Fibroblast of pulmonary artery (primary cell): ENCODE results near the gene MARCHF10.
"Not testable (repeated sequence)": the region's sequence is repeated elsewhere in the genome, so short reads cannot be mapped to it uniquely, and the experiment has no call there.

Experiments used
- DNase-seq: peaks from one replicate; pipeline ENCODE4 v3.0.0-alpha.2; 2010; ENCODE audit warnings: low read depth
- H3K4me3 ChIP-seq: replicated peaks from 2 replicates; pipeline ENCODE4 v1.5.1; 2011; ENCODE audit warnings: low read depth, mild to moderate bottlenecking, control low read depth, low read length, moderate library complexity
- TF ChIP-seq, protein P1 (sequence below): IDR thresholded peaks from 2 replicates; pipeline ENCODE4 v1.5.1; 2011; ENCODE audit warnings: mild to moderate bottlenecking, control low read depth, low read length, inconsistent platforms; ENCODE audit errors: missing control alignments

MARCHF10 gene

DNA sequence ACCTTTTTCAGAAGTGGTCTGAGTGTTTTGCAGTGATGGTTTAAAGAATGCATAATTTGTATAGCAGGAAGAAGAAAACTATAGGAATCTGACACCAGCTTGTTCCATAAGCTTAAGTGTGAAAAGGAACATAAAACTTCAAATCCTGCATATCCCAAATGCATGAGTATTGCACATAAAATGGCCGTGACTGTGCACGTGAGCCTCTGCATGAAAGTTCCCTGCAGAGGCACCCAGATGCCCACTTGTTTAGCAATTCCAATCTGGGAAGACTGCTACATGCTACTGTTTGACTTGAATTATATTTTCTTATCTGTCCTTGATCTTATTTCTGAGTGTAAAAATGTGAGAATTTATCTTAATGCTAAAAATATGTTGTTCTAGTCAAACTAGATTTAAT, 21.5 kb downstream of the MARCHF10 start:
- H3K4me3 ChIP-seq: no peak overlapping the region
- TF ChIP-seq, protein P1, sequence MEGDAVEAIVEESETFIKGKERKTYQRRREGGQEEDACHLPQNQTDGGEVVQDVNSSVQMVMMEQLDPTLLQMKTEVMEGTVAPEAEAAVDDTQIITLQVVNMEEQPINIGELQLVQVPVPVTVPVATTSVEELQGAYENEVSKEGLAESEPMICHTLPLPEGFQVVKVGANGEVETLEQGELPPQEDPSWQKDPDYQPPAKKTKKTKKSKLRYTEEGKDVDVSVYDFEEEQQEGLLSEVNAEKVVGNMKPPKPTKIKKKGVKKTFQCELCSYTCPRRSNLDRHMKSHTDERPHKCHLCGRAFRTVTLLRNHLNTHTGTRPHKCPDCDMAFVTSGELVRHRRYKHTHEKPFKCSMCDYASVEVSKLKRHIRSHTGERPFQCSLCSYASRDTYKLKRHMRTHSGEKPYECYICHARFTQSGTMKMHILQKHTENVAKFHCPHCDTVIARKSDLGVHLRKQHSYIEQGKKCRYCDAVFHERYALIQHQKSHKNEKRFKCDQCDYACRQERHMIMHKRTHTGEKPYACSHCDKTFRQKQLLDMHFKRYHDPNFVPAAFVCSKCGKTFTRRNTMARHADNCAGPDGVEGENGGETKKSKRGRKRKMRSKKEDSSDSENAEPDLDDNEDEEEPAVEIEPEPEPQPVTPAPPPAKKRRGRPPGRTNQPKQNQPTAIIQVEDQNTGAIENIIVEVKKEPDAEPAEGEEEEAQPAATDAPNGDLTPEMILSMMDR: no peak
- no peak for DNase-seq

DNA sequence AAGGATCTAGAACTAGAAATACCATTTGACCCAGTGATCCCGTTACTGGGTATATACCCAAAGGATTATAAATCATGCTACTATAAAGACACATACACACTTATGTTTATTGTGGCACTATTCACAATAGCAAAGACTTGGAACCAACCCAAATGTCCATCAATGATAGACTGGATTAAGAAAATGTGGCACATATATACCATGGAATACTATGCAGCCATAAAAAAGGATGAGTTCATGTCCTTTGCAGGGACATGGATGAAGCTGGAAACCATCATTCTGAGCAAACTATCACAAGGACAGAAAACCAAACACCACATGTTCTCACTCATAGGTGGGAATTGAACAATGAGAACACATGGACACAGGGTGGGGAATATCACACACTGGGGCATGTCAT, 22.1 kb downstream of the MARCHF10 start:
- not testable (repeated sequence) for H3K4me3 ChIP-seq, DNase-seq

DNA sequence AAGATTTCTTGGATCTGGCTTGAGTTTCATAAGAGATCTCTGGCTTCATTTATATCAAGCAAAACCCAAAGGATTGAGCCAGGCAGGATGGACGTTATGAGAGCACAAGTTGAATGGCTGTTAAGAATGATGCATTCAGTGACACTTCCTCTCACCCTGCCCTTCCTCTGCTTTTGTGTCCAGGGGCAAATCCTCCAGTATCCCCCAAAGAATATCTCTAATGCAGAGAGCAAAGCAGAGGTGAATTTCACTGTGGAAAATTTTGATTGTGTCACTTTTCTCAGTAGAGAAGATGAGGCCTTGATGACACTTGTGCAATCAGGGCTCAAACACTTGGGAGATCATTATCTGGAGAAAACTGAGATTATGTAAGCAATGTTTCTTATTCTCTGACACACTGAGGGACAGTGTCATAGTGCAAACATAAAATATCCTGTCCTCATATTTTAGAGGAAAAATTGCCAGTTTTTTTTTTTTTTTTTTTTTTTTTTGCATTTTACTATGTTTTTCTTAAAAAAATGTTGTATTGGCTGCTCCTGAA, 25.3 kb downstream of the MARCHF10 start:
- TF ChIP-seq, protein P1: no peak
- H3K4me3 ChIP-seq: no peak overlapping the region
- no peak for DNase-seq

DNA sequence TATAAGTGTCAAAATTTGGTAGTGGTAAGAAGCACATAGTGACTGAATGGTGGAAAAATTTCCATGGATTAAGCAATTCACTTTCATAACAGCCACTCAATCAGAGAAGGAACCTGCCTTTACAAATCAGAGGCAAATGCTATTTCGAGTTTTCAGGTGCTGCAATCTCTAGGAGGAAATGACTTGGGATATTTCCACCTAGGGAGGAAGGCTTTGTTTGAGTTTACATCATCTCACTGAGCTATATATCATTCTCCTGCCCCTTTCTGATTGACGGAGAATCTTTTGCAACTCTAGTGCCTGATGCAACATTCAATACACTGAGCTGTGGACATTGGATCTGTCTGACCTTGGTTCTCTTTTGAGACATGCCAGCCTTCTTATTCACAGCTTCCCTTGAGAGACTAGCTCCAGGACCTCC, 26.3 kb downstream of the MARCHF10 start:
- H3K4me3 ChIP-seq: no peak overlapping the region
- TF ChIP-seq, protein P1: no peak
- peak; percentile 57 for DNase-seq

DNA sequence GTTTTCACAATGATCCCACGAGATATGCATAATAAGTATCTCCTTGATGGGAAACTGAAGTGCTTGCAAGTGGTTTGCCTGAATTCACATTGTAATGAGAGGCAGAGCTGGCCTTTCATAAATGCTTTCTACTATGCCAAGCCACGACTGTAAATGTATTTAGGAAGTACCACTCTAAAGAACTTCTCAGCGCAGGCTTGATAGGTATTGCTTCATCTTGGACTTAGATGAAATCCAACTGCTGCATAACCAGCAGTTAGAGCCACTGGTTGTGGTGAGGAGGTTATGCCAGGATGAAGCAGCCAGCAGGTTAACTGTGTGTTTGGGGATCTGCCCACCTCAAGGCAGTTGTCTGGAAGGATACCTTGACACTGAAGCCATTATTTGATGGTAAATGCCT, 26.8 kb downstream of the MARCHF10 start:
- TF ChIP-seq, protein P1: no peak
- DNase-seq: peak; percentile 57
- H3K4me3 ChIP-seq: no peak overlapping the region

DNA sequence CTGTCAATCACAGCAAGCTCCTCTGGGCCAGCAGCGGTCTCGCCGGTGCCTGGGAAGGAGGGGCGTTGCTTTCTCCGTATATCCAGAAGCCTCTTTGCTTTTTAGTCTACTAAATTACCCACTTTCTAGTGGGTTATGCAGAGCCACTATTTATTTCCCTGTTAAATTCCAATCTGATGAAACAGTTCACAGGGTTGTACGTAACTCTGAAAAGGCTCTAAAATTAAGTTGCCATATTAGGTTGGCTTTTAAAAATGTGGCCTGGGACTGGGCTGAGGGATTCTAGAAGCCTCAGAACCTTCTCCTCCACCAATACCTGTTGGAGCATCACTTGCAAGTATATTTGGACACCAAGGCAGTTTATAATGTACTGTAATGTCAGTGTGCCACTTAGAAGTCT, 27.2 kb downstream of the MARCHF10 start:
- H3K4me3 ChIP-seq: no peak overlapping the region
- peak; percentile 17 for DNase-seq
- TF ChIP-seq, protein P1: no peak

DNA sequence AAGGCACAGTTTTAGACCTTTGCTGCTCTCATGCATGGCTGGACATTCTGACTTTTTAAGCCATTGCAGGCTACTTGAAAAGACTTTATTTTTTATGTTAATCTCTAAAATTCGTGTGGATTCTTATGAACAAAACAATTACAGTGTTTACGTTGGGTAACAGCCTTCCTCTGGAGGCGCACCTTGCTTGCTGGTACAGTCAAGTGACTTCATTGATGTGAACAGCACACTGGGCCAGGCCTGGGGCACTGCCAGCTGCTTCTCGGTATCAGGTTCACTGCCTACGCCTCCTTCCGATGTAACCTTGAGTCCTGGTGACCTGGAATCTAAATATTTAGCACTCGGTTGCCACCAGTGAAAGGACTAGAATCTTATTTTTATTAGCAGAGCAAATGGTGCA, 27.8 kb downstream of the MARCHF10 start:
- no peak for DNase-seq
- TF ChIP-seq, protein P1: no peak

More for the DNA sequence above, 27.8 kb downstream of the MARCHF10 start:
- H3K4me3 ChIP-seq: no peak overlapping the region
